SK-N-SH (cell line): ENCODE measurements around the gene GIN1.

ENCODE experiments used
- EZH2phosphoT487 ChIP-seq: fragments of 200-600 bp; sonication (generic); IDR thresholded peaks from 2 replicates; pipeline ENCODE4 v1.6.1; 2017; ENCODE audit warnings: low read depth, mixed run types, mild to moderate bottlenecking, antibody characterized with exemption, moderate library complexity, borderline replicate concordance
- GABPA ChIP-seq: IDR thresholded peaks from 2 replicates; pipeline ENCODE4 v1.4.0; 2012; ENCODE audit warnings: low read depth, mild to moderate bottlenecking
- JUND ChIP-seq: IDR thresholded peaks from 2 replicates; pipeline ENCODE4 v1.4.0; 2012
- RXRA ChIP-seq: IDR thresholded peaks from 2 replicates; pipeline ENCODE4 v1.4.0; 2012; ENCODE audit warnings: low read depth, mild to moderate bottlenecking, borderline replicate concordance
- TF ChIP-seq, protein P1 (sequence below): fragments of 200-600 bp; sonication (generic); IDR thresholded peaks from 2 replicates; pipeline ENCODE4 v1.6.1; 2017; ENCODE audit warnings: antibody characterized with exemption, mild to moderate bottlenecking, moderate library complexity
- TF ChIP-seq, protein P2 (sequence below): IDR thresholded peaks from 2 replicates; pipeline ENCODE4 v1.4.0; 2012; ENCODE audit warnings: low read depth

DNA sequence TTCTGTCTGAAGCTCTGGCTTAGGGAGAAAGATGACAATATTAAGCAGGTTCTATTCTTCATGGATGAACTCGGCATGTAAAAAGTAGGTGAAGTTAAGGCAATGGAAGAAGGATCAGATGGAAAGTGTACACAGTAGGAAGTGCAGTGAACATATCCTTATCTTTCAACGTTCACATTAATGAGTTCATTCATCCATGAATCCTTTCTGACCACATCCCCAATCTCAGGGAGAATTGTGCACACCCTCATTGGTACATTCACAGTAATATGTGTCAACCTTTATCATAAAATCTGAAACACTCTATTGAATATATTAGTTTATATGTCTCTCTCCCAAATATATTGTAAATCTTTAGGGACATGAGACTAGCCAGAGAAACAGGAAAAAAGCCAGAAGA lies 5.5 kb downstream of the GIN1 start:
- TF ChIP-seq, protein P1, sequence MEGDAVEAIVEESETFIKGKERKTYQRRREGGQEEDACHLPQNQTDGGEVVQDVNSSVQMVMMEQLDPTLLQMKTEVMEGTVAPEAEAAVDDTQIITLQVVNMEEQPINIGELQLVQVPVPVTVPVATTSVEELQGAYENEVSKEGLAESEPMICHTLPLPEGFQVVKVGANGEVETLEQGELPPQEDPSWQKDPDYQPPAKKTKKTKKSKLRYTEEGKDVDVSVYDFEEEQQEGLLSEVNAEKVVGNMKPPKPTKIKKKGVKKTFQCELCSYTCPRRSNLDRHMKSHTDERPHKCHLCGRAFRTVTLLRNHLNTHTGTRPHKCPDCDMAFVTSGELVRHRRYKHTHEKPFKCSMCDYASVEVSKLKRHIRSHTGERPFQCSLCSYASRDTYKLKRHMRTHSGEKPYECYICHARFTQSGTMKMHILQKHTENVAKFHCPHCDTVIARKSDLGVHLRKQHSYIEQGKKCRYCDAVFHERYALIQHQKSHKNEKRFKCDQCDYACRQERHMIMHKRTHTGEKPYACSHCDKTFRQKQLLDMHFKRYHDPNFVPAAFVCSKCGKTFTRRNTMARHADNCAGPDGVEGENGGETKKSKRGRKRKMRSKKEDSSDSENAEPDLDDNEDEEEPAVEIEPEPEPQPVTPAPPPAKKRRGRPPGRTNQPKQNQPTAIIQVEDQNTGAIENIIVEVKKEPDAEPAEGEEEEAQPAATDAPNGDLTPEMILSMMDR: no peak
- TF ChIP-seq RXRA (no peak), JUND (no peak), EZH2phosphoT487 (no peak), GABPA (no peak)
- TF ChIP-seq, protein P2, sequence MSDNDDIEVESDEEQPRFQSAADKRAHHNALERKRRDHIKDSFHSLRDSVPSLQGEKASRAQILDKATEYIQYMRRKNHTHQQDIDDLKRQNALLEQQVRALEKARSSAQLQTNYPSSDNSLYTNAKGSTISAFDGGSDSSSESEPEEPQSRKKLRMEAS: no peak
